Measurements from ENCODE around the gene RCAN1. TPM values are rescaled to one million over a fixed set of nuclear protein-coding genes. Genes with fewer than 3 reads are reported as not detected.

Gene RCAN1
- total and polyA plus RNA-seq, 2 experiments from 2014 or later, result 79.4 to 113 TPM

- TF ChIP-seq EZH2 (IDR thresholded peaks at IDR 0.05; ENCODE audit: borderline replicate concordance) (no peak), EZH2phosphoT487 (IDR thresholded peaks at IDR 0.05; ENCODE audit: low read depth, severe bottlenecking, unreplicated experiment) (no peak), CTCF (IDR thresholded peaks at IDR 0.05; ENCODE audit: poor library complexity) (no peak)
- Histone ChIP-seq H2AFZ (no peak overlapping the region), H3K27ac (no peak overlapping the region), H3K9me3 (ENCODE audit: low read depth) (no peaks in the 10 kb centered on the region), H3K4me3 (no peak overlapping the region), H4K20me1 (ENCODE audit: insufficient read depth, poor library complexity, severe bottlenecking) (no peaks in the 10 kb centered on the region), H3K27me3 (no peaks in the 10 kb centered on the region), H3K4me2 (no peak overlapping the region), H3K9me2 (replicated peaks; ENCODE audit: insufficient read depth) (no peaks in the 10 kb centered on the region), H3K36me3 (replicated peaks; ENCODE audit: insufficient read depth, low read depth) (no peaks in the 10 kb centered on the region), H3K4me1 (ENCODE audit: insufficient read depth) (no peaks in the 10 kb centered on the region), H3K79me2 (no peaks in the 10 kb centered on the region)
- WGBS (ENCODE audit: low lambda C conversion rate, missing lambda C conversion rate), result 95% methylated on average over 2 of the region's 2 CpGs
- DNase-seq (ENCODE audit: low spot score), result no peak
These were observed 110.3 kb downstream of the RCAN1 start for GRCh38 chr21:34504595-34504994.

GRCh38 chr21:34502480-34503106, 112.3 kb downstream of the RCAN1 start:
- no peak for DNase-seq (ENCODE audit: low spot score)
- TF ChIP-seq EZH2phosphoT487 (IDR thresholded peaks at IDR 0.05; ENCODE audit: low read depth, severe bottlenecking, unreplicated experiment) (no peak), EZH2 (IDR thresholded peaks at IDR 0.05; ENCODE audit: borderline replicate concordance) (no peak), CTCF (IDR thresholded peaks at IDR 0.05; ENCODE audit: poor library complexity) (no peak)
- H2AFZ ChIP-seq, result no peak overlapping the region

GRCh38 chr21:34501716-34502115, 113.2 kb downstream of the RCAN1 start:
- Histone ChIP-seq H3K4me1 (ENCODE audit: insufficient read depth) (no peaks in the 10 kb centered on the region), H2AFZ (no peak overlapping the region), H3K27me3 (no peaks in the 10 kb centered on the region), H3K27ac (no peak overlapping the region), H3K9me3 (ENCODE audit: low read depth) (no peaks in the 10 kb centered on the region), H3K9me2 (replicated peaks; ENCODE audit: insufficient read depth) (no peaks in the 10 kb centered on the region), H3K79me2 (no peaks in the 10 kb centered on the region), H3K36me3 (replicated peaks; ENCODE audit: insufficient read depth, low read depth) (no peaks in the 10 kb centered on the region), H3K4me3 (no peak overlapping the region), H3K4me2 (no peak overlapping the region), H4K20me1 (ENCODE audit: insufficient read depth, poor library complexity, severe bottlenecking) (no peaks in the 10 kb centered on the region)
- 77% methylated on average over 1 of the region's 1 CpG for WGBS (ENCODE audit: low lambda C conversion rate, missing lambda C conversion rate)
- TF ChIP-seq EZH2 (IDR thresholded peaks at IDR 0.05; ENCODE audit: borderline replicate concordance), result no peak
- TF ChIP-seq EZH2phosphoT487 (IDR thresholded peaks at IDR 0.05; ENCODE audit: low read depth, severe bottlenecking, unreplicated experiment), result no peak
- no peak for TF ChIP-seq CTCF (IDR thresholded peaks at IDR 0.05; ENCODE audit: poor library complexity)
- DNase-seq (ENCODE audit: low spot score), result no peak

More at GRCh38 chr21:34502480-34503106, 112.3 kb downstream of the RCAN1 start:
- Histone ChIP-seq H3K4me3 (no peak overlapping the region), H4K20me1 (ENCODE audit: insufficient read depth, poor library complexity, severe bottlenecking) (no peaks in the 10 kb centered on the region), H3K9me2 (replicated peaks; ENCODE audit: insufficient read depth) (no peaks in the 10 kb centered on the region), H3K4me2 (no peak overlapping the region), H3K36me3 (replicated peaks; ENCODE audit: insufficient read depth, low read depth) (no peaks in the 10 kb centered on the region), H3K9me3 (ENCODE audit: low read depth) (no peaks in the 10 kb centered on the region), H3K4me1 (ENCODE audit: insufficient read depth) (no peaks in the 10 kb centered on the region), H3K27ac (no peak overlapping the region), H3K27me3 (no peaks in the 10 kb centered on the region), H3K79me2 (no peaks in the 10 kb centered on the region)
- WGBS (ENCODE audit: low lambda C conversion rate, missing lambda C conversion rate), result 77% methylated on average over 3 of the region's 3 CpGs
